Colonic mucosa (tissue), 4 donors: ENCODE measurements around the gene ZNF385C. TPM values are rescaled to one million over a fixed set of nuclear protein-coding genes. Genes with fewer than 3 reads are reported as not detected.

Source experiments
- DNase-seq: peaks from one replicate; pipeline ENCODE4 v3.0.0-alpha.2; 2020
- H3K27ac ChIP-seq: fragments of 200-600 bp; one replicate; pipeline ENCODE4 v1.8.0; 2021
- H3K27me3 ChIP-seq: fragments of 200-600 bp; one replicate; pipeline ENCODE4 v1.8.0; 2021
- H3K36me3 ChIP-seq: fragments of 200-600 bp; one replicate; pipeline ENCODE4 v1.8.0; 2021
- H3K4me1 ChIP-seq: fragments of 200-600 bp; one replicate; pipeline ENCODE4 v1.8.0; 2021; ENCODE audit warnings: mild to moderate bottlenecking
- H3K4me3 ChIP-seq: fragments of 200-600 bp; one replicate; pipeline ENCODE4 v1.8.0; 2021
- H3K9ac ChIP-seq, 2 donors: one replicate each; pipeline ENCODE4 v1.7.0; 2013; ENCODE audit warnings: control low read depth in 2 of 2, low read depth in 2 of 2, low read length in 2 of 2
- H3K9me3 ChIP-seq: fragments of 200-600 bp; one replicate; pipeline ENCODE4 v1.8.0; 2021
- intact Hi-C: fragments of 100-400 bp; cut with DNase I; formaldehyde crosslinking; loops from one replicate; pipeline ENCODE4 v1.14.1; 2022
- total RNA-seq, 2 donors: library from RNA; stranded (reverse); fragmentation: NEBNext Ultra II Directional in 1 of 2; extraction: Animal tissue kit (Norgen Biotek cat#: 25700) in 1 of 2; gene quantifications; one replicate each; pipeline ENCODE4 v1.2.1, GENCODE V29; 2021
- TF ChIP-seq, protein P1 (sequence below): fragments of 200-600 bp; IDR thresholded peaks from one replicate; pipeline ENCODE4 v1.8.0; 2022; ENCODE audit warnings: antibody characterized with exemption, mild to moderate bottlenecking
- donor health status: healthy.
- donor health status: DM: no; HTN: no; CAD: no.
- donor health status: DM: no; HTN: no; CAD: no.

The ZNF385C gene
- total RNA-seq, 2 donors from 2014 or later: 0.20 to 0.32 TPM

- Histone ChIP-seq H3K4me3 (no peak overlapping the region), H3K36me3 (no peaks in the 10 kb centered on the region), H3K4me1 (peaks cover 11% of the 10 kb centered on the region), H3K27me3 (no peaks in the 10 kb centered on the region), H3K9ac (no peak overlapping the region), H3K27ac (peak overlapping the region; percentile 9), H3K9me3 (no peaks in the 10 kb centered on the region)
- intact Hi-C loops: no loop called here
- DNase-seq: no peak
- TF ChIP-seq, protein P1, sequence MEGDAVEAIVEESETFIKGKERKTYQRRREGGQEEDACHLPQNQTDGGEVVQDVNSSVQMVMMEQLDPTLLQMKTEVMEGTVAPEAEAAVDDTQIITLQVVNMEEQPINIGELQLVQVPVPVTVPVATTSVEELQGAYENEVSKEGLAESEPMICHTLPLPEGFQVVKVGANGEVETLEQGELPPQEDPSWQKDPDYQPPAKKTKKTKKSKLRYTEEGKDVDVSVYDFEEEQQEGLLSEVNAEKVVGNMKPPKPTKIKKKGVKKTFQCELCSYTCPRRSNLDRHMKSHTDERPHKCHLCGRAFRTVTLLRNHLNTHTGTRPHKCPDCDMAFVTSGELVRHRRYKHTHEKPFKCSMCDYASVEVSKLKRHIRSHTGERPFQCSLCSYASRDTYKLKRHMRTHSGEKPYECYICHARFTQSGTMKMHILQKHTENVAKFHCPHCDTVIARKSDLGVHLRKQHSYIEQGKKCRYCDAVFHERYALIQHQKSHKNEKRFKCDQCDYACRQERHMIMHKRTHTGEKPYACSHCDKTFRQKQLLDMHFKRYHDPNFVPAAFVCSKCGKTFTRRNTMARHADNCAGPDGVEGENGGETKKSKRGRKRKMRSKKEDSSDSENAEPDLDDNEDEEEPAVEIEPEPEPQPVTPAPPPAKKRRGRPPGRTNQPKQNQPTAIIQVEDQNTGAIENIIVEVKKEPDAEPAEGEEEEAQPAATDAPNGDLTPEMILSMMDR: no peak
These were observed 95.4 kb downstream of the ZNF385C start for GRCh38 chr17:42002792-42003301.

- TF ChIP-seq, protein P1: no peak
- H3K27ac ChIP-seq: no peak overlapping the region
- no peak overlapping the region for H3K4me3 ChIP-seq
- intact Hi-C loops: no loop called here
- no peaks in the 10 kb centered on the region for H3K9me3 ChIP-seq
- no peak for DNase-seq
- no peaks in the 10 kb centered on the region for H3K27me3 ChIP-seq
- peaks cover 5% of the 10 kb centered on the region for H3K36me3 ChIP-seq
- no peak overlapping the region for H3K9ac ChIP-seq
- peaks cover 11% of the 10 kb centered on the region for H3K4me1 ChIP-seq
These were observed 96.0 kb downstream of the ZNF385C start for GRCh38 chr17:42002175-42002791.

GRCh38 chr17:42001729-42002128 is 96.5 kb downstream of the ZNF385C start:
- no peaks in the 10 kb centered on the region for H3K27me3 ChIP-seq
- no peak for DNase-seq
- no peak overlapping the region for H3K9ac ChIP-seq
- peaks cover 11% of the 10 kb centered on the region for H3K4me1 ChIP-seq
- TF ChIP-seq, protein P1: no peak
- H3K9me3 ChIP-seq: no peaks in the 10 kb centered on the region
- intact Hi-C loops: no loop called here
- H3K27ac ChIP-seq: no peak overlapping the region
- peaks cover 7% of the 10 kb centered on the region for H3K36me3 ChIP-seq
- no peak overlapping the region for H3K4me3 ChIP-seq

DNA sequence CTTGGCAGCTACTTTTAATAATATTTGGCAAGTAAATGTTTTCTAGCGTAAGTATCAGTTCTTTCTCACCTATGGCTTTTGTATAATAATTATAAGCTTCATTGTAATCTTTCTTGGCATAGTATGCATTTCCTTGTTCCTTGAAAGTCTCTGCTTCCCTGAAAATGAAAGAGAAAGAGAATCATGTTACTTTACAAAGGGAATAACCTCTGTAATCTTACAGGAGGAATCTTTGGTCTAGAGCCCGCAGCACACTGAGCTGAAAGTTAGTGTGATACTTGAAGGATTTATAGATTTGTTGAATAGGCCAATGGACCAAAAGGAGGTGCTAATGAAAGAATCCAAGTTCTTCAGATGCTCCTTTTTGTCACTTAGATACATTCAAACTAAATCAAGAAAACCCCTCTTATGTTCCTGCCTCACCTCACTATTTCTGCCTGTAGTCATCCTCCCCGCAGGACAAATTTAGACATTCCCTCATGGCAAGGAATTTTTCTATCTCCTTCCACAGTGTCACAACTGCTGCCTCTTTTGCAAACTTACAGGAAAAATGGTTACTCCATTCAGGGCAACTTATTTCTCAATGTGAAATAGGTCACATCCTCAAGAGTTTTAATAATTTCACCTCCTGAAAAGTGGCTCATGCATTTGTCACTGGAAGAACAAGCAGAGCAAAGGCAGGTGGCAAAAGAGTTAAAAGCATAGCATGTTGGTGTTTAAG is 97.7 kb downstream of the ZNF385C start:
- TF ChIP-seq, protein P1: no peak
- Histone ChIP-seq H3K4me3 (no peak overlapping the region), H3K36me3 (peaks cover 14% of the 10 kb centered on the region), H3K4me1 (peaks cover 11% of the 10 kb centered on the region), H3K27ac (peak overlapping the region; percentile 63), H3K9ac (peak overlapping the region in 1 of 2 donors; percentile 7), H3K9me3 (no peaks in the 10 kb centered on the region), H3K27me3 (no peaks in the 10 kb centered on the region)
- intact Hi-C loops: no loop called here
- no peak for DNase-seq

- Histone ChIP-seq H3K4me1 (peaks cover 10% of the 10 kb centered on the region), H3K36me3 (peaks cover 16% of the 10 kb centered on the region), H3K4me3 (no peak overlapping the region), H3K9ac (no peak overlapping the region), H3K27ac (no peak overlapping the region), H3K27me3 (no peaks in the 10 kb centered on the region), H3K9me3 (no peaks in the 10 kb centered on the region)
- DNase-seq: no peak
- intact Hi-C loops: no loop called here
- TF ChIP-seq, protein P1: no peak
These were observed 99.8 kb downstream of the ZNF385C start for GRCh38 chr17:41998497-41998896.
